ENCODE measurements around the gene CREB3.

CREB3 gene

GRCh38 chr9:35776018-35776417 is 43.6 kb downstream of the CREB3 start:
- no peak for DNase-seq (ENCODE audit: low read depth, low spot score)

GRCh38 chr9:35778496-35778895 is 46.0 kb downstream of the CREB3 start:
- no peak for DNase-seq (ENCODE audit: low read depth, low spot score)

GRCh38 chr9:35781066-35781465 is 48.6 kb downstream of the CREB3 start:
- no peak for DNase-seq (ENCODE audit: low read depth, low spot score)

- no peak for DNase-seq (ENCODE audit: low read depth, low spot score)
Observed at GRCh38 chr9:35783418-35783817, 51.0 kb downstream of the CREB3 start.
